ENCODE data around the gene OLFM3. TPM values are rescaled to one million over a fixed set of nuclear protein-coding genes. Genes with fewer than 3 reads are reported as not detected.

The OLFM3 gene
- total and polyA plus RNA-seq, 4 donors: not detected

DNA sequence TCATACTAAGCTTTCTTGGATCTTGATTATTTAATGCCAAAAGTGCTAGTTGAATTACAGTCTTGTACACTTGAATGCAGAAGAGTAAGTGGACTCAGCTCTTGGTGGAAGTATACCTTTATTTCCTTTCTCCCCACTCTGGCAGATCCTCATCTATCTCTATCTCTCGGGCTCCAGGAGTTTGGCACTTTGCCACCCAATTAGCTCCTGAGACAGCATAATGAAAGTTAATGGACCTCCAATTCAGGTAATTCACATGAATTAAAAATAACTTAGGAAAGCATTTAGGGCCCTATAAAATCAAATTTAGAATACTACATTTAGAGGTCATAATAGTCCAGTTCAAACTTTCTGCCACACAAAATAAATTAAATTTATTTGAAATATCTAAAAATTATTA is 67.4 kb downstream of the OLFM3 start (continued):
- TF ChIP-seq ATF3 (IDR thresholded peaks at IDR 0.05) (no peak), HNF4A (conservative IDR thresholded peaks at IDR 0.05) (no peak), GABPA (IDR thresholded peaks at IDR 0.05 in 1 of 2, conservative IDR thresholded peaks at IDR 0.05 in 1 of 2) (no peak), MAX (IDR thresholded peaks at IDR 0.05) (no peak)

DNA sequence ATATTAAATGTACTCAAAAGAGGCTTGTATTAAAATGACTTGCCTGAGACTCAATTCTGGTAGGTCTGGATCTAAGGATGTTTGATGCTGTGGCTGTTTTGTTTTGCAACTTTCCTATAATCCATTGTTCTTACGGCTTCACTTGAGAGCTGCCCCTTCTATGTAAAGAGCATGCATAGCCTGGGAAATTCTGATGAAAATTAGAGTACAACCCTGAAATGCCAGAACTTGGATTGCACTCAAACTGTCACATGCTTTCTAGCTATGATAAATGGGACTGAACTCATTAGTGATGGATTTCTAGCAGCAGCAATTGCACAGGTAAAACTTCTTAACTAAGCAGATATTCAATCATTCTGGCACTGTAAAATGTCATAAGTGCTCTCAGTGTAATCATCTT is 67.9 kb downstream of the OLFM3 start:
- H3K4me3 ChIP-seq (ENCODE audit: low read depth in 1 of 3, low read length in 3 of 3): no peak overlapping the region
- no peak for DNase-seq (ENCODE audit: low spot score)
- H3K9ac ChIP-seq (ENCODE audit: low read depth in 1 of 2, low read length in 2 of 2): no peak overlapping the region
- no peaks in the 10 kb centered on the region for H3K27me3 ChIP-seq (ENCODE audit: control insufficient read depth in 4 of 4, insufficient read depth in 4 of 4, low read length in 3 of 4)
- H3K36me3 ChIP-seq (ENCODE audit: control insufficient read depth in 4 of 4, insufficient read depth in 3 of 4, low read depth in 1 of 4, low read length in 3 of 4): no peaks in the 10 kb centered on the region
- no peaks in the 10 kb centered on the region for H3K9me3 ChIP-seq (ENCODE audit: control insufficient read depth in 4 of 4, low read length in 3 of 4)
- H3K4me1 ChIP-seq (ENCODE audit: control insufficient read depth in 4 of 4, insufficient read depth in 4 of 4, low read length in 3 of 4): no peaks in the 10 kb centered on the region
- WGBS: 79% methylated on average over 1 of the region's 1 CpG
- no peak overlapping the region for H3K27ac ChIP-seq (ENCODE audit: low read depth in 1 of 2, low read length in 2 of 2)
- no peak for TF ChIP-seq HNF4A (conservative IDR thresholded peaks at IDR 0.05)
- no peak for TF ChIP-seq JUND (IDR thresholded peaks at IDR 0.05)

DNA sequence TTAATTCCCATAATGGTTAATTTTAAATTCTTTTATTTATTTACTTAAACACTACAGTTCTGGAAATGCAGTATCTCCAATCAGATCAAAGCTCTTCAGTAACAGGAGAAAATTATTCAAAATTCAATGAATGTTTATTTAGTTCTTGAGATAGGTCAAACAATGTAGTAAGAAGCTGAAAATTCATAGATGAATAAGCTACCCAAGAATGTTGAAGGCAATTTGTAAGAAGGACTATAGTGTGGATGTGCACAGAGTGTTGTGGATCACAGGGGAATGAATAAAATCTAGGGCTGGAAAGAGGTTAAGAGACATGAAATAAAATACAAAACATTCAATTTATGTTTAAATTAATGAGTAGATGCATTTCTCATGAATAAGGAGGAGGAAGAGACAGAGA is 72.0 kb downstream of the OLFM3 start:
- TF ChIP-seq, protein P1, sequence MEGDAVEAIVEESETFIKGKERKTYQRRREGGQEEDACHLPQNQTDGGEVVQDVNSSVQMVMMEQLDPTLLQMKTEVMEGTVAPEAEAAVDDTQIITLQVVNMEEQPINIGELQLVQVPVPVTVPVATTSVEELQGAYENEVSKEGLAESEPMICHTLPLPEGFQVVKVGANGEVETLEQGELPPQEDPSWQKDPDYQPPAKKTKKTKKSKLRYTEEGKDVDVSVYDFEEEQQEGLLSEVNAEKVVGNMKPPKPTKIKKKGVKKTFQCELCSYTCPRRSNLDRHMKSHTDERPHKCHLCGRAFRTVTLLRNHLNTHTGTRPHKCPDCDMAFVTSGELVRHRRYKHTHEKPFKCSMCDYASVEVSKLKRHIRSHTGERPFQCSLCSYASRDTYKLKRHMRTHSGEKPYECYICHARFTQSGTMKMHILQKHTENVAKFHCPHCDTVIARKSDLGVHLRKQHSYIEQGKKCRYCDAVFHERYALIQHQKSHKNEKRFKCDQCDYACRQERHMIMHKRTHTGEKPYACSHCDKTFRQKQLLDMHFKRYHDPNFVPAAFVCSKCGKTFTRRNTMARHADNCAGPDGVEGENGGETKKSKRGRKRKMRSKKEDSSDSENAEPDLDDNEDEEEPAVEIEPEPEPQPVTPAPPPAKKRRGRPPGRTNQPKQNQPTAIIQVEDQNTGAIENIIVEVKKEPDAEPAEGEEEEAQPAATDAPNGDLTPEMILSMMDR (IDR thresholded peaks at IDR 0.05; ENCODE audit: low read depth, low read length, missing input control): no peak
- no peak for TF ChIP-seq HNF4G (IDR thresholded peaks at IDR 0.05)
- TF ChIP-seq RXRA (IDR thresholded peaks at IDR 0.05): no peak
- no peak overlapping the region for H3K9ac ChIP-seq (ENCODE audit: low read depth in 1 of 2, low read length in 2 of 2)
- no peak for DNase-seq (ENCODE audit: low spot score)
- no peak overlapping the region for H3K27ac ChIP-seq (ENCODE audit: low read depth in 1 of 2, low read length in 2 of 2)
- H3K36me3 ChIP-seq (ENCODE audit: control insufficient read depth in 4 of 4, insufficient read depth in 3 of 4, low read depth in 1 of 4, low read length in 3 of 4): no peaks in the 10 kb centered on the region
- H3K4me3 ChIP-seq (ENCODE audit: low read depth in 1 of 3, low read length in 3 of 3): no peak overlapping the region
- H3K4me1 ChIP-seq (ENCODE audit: control insufficient read depth in 4 of 4, insufficient read depth in 4 of 4, low read length in 3 of 4): no peaks in the 10 kb centered on the region
- no peaks in the 10 kb centered on the region for H3K9me3 ChIP-seq (ENCODE audit: control insufficient read depth in 4 of 4, low read length in 3 of 4)
- H3K27me3 ChIP-seq (ENCODE audit: control insufficient read depth in 4 of 4, insufficient read depth in 4 of 4, low read length in 3 of 4): no peaks in the 10 kb centered on the region

- no peaks in the 10 kb centered on the region for H3K27me3 ChIP-seq (ENCODE audit: control insufficient read depth in 4 of 4, insufficient read depth in 4 of 4, low read length in 3 of 4)
- DNase-seq (ENCODE audit: low spot score): no peak
- H3K4me3 ChIP-seq (ENCODE audit: low read depth in 1 of 3, low read length in 3 of 3): no peak overlapping the region
- H3K36me3 ChIP-seq (ENCODE audit: control insufficient read depth in 4 of 4, insufficient read depth in 3 of 4, low read depth in 1 of 4, low read length in 3 of 4): no peaks in the 10 kb centered on the region
- TF ChIP-seq, protein P2, sequence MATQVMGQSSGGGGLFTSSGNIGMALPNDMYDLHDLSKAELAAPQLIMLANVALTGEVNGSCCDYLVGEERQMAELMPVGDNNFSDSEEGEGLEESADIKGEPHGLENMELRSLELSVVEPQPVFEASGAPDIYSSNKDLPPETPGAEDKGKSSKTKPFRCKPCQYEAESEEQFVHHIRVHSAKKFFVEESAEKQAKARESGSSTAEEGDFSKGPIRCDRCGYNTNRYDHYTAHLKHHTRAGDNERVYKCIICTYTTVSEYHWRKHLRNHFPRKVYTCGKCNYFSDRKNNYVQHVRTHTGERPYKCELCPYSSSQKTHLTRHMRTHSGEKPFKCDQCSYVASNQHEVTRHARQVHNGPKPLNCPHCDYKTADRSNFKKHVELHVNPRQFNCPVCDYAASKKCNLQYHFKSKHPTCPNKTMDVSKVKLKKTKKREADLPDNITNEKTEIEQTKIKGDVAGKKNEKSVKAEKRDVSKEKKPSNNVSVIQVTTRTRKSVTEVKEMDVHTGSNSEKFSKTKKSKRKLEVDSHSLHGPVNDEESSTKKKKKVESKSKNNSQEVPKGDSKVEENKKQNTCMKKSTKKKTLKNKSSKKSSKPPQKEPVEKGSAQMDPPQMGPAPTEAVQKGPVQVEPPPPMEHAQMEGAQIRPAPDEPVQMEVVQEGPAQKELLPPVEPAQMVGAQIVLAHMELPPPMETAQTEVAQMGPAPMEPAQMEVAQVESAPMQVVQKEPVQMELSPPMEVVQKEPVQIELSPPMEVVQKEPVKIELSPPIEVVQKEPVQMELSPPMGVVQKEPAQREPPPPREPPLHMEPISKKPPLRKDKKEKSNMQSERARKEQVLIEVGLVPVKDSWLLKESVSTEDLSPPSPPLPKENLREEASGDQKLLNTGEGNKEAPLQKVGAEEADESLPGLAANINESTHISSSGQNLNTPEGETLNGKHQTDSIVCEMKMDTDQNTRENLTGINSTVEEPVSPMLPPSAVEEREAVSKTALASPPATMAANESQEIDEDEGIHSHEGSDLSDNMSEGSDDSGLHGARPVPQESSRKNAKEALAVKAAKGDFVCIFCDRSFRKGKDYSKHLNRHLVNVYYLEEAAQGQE (IDR thresholded peaks at IDR 0.05): no peak
- no peak for TF ChIP-seq YY1 (IDR thresholded peaks at IDR 0.05)
- no peak for TF ChIP-seq TAF1 (conservative IDR thresholded peaks at IDR 0.05)
- no peak for TF ChIP-seq MAX (IDR thresholded peaks at IDR 0.05)
- TF ChIP-seq NR2F2 (IDR thresholded peaks at IDR 0.05): no peak
- TF ChIP-seq RAD21 (IDR thresholded peaks at IDR 0.05): no peak
- TF ChIP-seq, protein P3, sequence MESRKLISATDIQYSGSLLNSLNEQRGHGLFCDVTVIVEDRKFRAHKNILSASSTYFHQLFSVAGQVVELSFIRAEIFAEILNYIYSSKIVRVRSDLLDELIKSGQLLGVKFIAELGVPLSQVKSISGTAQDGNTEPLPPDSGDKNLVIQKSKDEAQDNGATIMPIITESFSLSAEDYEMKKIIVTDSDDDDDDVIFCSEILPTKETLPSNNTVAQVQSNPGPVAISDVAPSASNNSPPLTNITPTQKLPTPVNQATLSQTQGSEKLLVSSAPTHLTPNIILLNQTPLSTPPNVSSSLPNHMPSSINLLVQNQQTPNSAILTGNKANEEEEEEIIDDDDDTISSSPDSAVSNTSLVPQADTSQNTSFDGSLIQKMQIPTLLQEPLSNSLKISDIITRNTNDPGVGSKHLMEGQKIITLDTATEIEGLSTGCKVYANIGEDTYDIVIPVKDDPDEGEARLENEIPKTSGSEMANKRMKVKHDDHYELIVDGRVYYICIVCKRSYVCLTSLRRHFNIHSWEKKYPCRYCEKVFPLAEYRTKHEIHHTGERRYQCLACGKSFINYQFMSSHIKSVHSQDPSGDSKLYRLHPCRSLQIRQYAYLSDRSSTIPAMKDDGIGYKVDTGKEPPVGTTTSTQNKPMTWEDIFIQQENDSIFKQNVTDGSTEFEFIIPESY (IDR thresholded peaks at IDR 0.05): no peak
- TF ChIP-seq SP1 (IDR thresholded peaks at IDR 0.05): no peak
- TF ChIP-seq HNF4A (conservative IDR thresholded peaks at IDR 0.05): no peak
- TF ChIP-seq HNF4G (IDR thresholded peaks at IDR 0.05): no peak
- TF ChIP-seq ATF3 (IDR thresholded peaks at IDR 0.05): no peak
- no peak for TF ChIP-seq GABPA (IDR thresholded peaks at IDR 0.05 in 1 of 2, conservative IDR thresholded peaks at IDR 0.05 in 1 of 2)
- 22% methylated on average over 1 of the region's 1 CpG for WGBS
- no peaks in the 10 kb centered on the region for H3K4me1 ChIP-seq (ENCODE audit: control insufficient read depth in 4 of 4, insufficient read depth in 4 of 4, low read length in 3 of 4)
- no peak overlapping the region for H3K27ac ChIP-seq (ENCODE audit: low read depth in 1 of 2, low read length in 2 of 2)
- H3K9ac ChIP-seq (ENCODE audit: low read depth in 1 of 2, low read length in 2 of 2): no peak overlapping the region
- no peaks in the 10 kb centered on the region for H3K9me3 ChIP-seq (ENCODE audit: control insufficient read depth in 4 of 4, low read length in 3 of 4)
These were observed 76.1 kb downstream of the OLFM3 start for GRCh38 chr1:101920577-101920976.

Data from liver (tissue), 9 donors.